ENCODE data around the gene ZBTB47.

ZBTB47 gene

DNA sequence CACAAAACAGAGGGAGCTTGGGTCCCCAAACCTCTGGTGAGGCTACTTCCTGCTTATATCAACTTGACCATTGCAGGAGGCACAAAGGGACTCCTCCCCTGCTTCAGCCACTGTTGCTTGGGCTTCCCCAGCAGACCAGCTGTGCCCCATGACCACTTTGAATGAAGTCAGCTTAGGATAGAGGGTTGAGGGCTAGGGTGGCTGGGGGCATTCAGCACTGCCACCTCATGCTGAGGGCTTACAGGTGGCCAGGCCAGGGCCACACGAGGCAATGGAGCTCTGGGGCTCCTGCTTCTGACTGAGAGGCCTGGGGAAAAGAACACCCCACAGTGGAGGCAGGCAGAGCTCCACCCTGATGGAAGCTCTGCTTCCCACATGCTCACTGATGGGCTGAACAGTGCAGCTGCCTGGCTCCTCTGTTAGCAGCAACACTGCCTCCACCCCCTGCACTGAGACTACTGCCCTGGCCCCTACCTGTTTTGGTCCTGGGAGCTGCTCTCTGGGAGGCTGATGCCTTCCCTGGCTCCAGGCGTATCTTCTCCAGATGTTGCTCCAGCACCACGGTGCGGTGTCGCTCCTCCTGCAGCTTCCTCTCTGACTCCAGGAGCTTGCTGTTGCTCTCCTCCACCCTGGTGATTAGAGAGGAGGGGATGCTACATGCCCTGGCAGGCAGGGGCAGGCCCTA lies 59.3 kb downstream of the ZBTB47 start:
- no peak for DNase-seq (ENCODE audit: low spot score)

DNA sequence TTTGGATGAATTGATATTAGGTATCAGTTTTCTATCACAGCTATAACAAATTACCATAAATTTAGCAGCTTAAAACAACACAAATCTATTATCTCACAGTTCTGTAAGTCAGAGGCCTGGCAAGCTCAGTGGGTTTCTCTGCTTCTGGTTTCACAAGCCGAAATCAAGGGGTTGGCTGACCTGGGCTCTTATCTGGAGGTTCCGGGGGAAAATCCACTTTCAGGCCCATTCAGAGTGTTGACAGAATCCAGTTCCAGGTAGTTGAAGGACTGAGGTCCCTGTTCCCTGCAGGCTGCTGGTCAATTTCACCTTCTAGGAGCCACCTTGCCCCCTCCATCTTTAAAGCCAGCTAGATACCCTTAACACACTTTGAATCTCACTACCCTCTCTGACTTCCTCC lies 60.2 kb downstream of the ZBTB47 start:
- no peak for DNase-seq (ENCODE audit: low spot score)

DNA sequence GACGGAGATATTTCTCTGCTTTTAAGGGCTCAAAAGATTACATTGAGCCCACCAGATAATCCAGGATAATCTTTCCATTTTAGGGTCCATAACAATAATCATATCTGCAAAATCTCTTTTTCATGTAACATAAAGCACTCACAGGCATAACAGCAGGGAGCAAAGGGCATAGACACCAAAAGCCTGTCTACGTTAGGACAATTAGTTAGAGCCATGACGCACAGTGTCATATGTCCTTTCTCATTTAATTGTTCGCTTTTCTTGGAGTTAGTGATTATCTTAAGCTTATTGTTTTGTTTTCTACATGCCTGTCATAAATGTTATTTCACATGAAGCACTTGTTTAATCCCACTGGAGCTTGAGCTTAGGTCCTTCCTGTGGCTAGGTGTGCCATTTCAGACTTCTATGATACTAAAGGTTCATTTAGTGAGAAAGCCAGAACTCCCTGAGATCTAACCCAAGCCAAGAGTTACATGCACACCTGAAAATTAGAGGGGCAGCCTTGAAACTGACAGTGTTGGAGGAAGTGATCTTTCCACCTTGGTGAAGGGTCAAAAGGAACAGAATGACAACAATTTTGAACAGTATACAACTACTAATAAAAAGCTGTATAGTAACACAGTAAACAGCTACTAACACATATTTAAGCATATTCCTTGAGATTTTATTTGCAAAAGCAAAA lies 60.8 kb downstream of the ZBTB47 start:
- DNase-seq (ENCODE audit: low spot score): no peak

Data from pons (tissue), 1 donor.